ENCODE data around the gene ZNF202. TPM values are rescaled to one million over a fixed set of nuclear protein-coding genes. Genes with fewer than 3 reads are reported as not detected.

The ZNF202 gene
- total and polyA plus RNA-seq, 2 donors (not counting 1 experiment from before 2014, with no cell fraction given), result 4.5 to 9.7 TPM

- Histone ChIP-seq H2AFZ (ENCODE audit: low read length) (no peak overlapping the region), H3K9me3 (ENCODE audit: control insufficient read depth, insufficient read depth, low read depth, low read length) (no peaks in the 10 kb centered on the region), H3K27me3 (ENCODE audit: control insufficient read depth, insufficient read depth, low read length) (peaks cover 2% of the 10 kb centered on the region), H4K20me1 (ENCODE audit: control insufficient read depth, extremely low read depth, insufficient read depth, low read length) (no peaks in the 10 kb centered on the region), H3K9ac (ENCODE audit: insufficient read depth, low read length) (no peak overlapping the region), H3K4me3 (replicated peaks in 1 of 4; ENCODE audit: control extremely low read depth in 1 of 4, insufficient read depth in 1 of 4, low read depth in 3 of 4, low read length in 4 of 4) (no peak overlapping the region), H3K4me2 (ENCODE audit: extremely low read depth, insufficient read depth, low read length) (no peak overlapping the region), H3K27ac (ENCODE audit: insufficient read depth, low read length) (no peak overlapping the region), H3K79me2 (ENCODE audit: control insufficient read depth, insufficient read depth, low read length) (no peaks in the 10 kb centered on the region), H3K4me1 (ENCODE audit: control insufficient read depth, extremely low read depth, insufficient read depth, low read length) (no peaks in the 10 kb centered on the region), H3K36me3 (ENCODE audit: control insufficient read depth, insufficient read depth, low read length) (no peaks in the 10 kb centered on the region)
- TF ChIP-seq CTCF (conservative IDR thresholded peaks at IDR 0.05 in 1 of 2, IDR thresholded peaks at IDR 0.05 in 1 of 2; ENCODE audit: low read depth in 1 of 2, low read length in 2 of 2) (no peak), EZH2 (IDR thresholded peaks at IDR 0.05; ENCODE audit: low read length, missing control alignments) (no peak)
- DNase-seq (ENCODE audit: low read depth in 2 of 2), result no peak
Observed at GRCh38 chr11:123681030-123681429, 60.4 kb downstream of the ZNF202 start.

GRCh38 chr11:123678246-123678645, 63.2 kb downstream of the ZNF202 start:
- TF ChIP-seq CTCF (conservative IDR thresholded peaks at IDR 0.05 in 1 of 2, IDR thresholded peaks at IDR 0.05 in 1 of 2; ENCODE audit: low read depth in 1 of 2, low read length in 2 of 2) (no peak), EZH2 (IDR thresholded peaks at IDR 0.05; ENCODE audit: low read length, missing control alignments) (no peak)
- Histone ChIP-seq H3K27ac (ENCODE audit: insufficient read depth, low read length) (no peak overlapping the region), H3K36me3 (ENCODE audit: control insufficient read depth, insufficient read depth, low read length) (no peaks in the 10 kb centered on the region), H3K27me3 (ENCODE audit: control insufficient read depth, insufficient read depth, low read length) (peaks cover 2% of the 10 kb centered on the region), H3K9ac (ENCODE audit: insufficient read depth, low read length) (no peak overlapping the region), H3K9me3 (ENCODE audit: control insufficient read depth, insufficient read depth, low read depth, low read length) (no peaks in the 10 kb centered on the region), H3K79me2 (ENCODE audit: control insufficient read depth, insufficient read depth, low read length) (no peaks in the 10 kb centered on the region), H3K4me2 (ENCODE audit: extremely low read depth, insufficient read depth, low read length) (no peak overlapping the region), H4K20me1 (ENCODE audit: control insufficient read depth, extremely low read depth, insufficient read depth, low read length) (no peaks in the 10 kb centered on the region), H3K4me1 (ENCODE audit: control insufficient read depth, extremely low read depth, insufficient read depth, low read length) (no peaks in the 10 kb centered on the region), H3K4me3 (replicated peaks in 1 of 4; ENCODE audit: control extremely low read depth in 1 of 4, insufficient read depth in 1 of 4, low read depth in 3 of 4, low read length in 4 of 4) (no peak overlapping the region), H2AFZ (ENCODE audit: low read length) (no peak overlapping the region)
- no peak for DNase-seq (ENCODE audit: low read depth in 2 of 2)

- TF ChIP-seq EZH2 (IDR thresholded peaks at IDR 0.05; ENCODE audit: low read length, missing control alignments) (no peak), CTCF (conservative IDR thresholded peaks at IDR 0.05 in 1 of 2, IDR thresholded peaks at IDR 0.05 in 1 of 2; ENCODE audit: low read depth in 1 of 2, low read length in 2 of 2) (no peak)
- H3K36me3 ChIP-seq (ENCODE audit: control insufficient read depth, insufficient read depth, low read length), result no peaks in the 10 kb centered on the region
- no peak for DNase-seq (ENCODE audit: low read depth in 2 of 2)
- no peaks in the 10 kb centered on the region for H3K9me3 ChIP-seq (ENCODE audit: control insufficient read depth, insufficient read depth, low read depth, low read length)
- H3K9ac ChIP-seq (ENCODE audit: insufficient read depth, low read length), result no peak overlapping the region
- peaks cover 2% of the 10 kb centered on the region for H3K27me3 ChIP-seq (ENCODE audit: control insufficient read depth, insufficient read depth, low read length)
- no peak overlapping the region for H3K4me3 ChIP-seq (replicated peaks in 1 of 4; ENCODE audit: control extremely low read depth in 1 of 4, insufficient read depth in 1 of 4, low read depth in 3 of 4, low read length in 4 of 4)
- H3K79me2 ChIP-seq (ENCODE audit: control insufficient read depth, insufficient read depth, low read length), result no peaks in the 10 kb centered on the region
- H3K27ac ChIP-seq (ENCODE audit: insufficient read depth, low read length), result no peak overlapping the region
- no peak overlapping the region for H2AFZ ChIP-seq (ENCODE audit: low read length)
- no peaks in the 10 kb centered on the region for H3K4me1 ChIP-seq (ENCODE audit: control insufficient read depth, extremely low read depth, insufficient read depth, low read length)
- H3K4me2 ChIP-seq (ENCODE audit: extremely low read depth, insufficient read depth, low read length), result no peak overlapping the region
- H4K20me1 ChIP-seq (ENCODE audit: control insufficient read depth, extremely low read depth, insufficient read depth, low read length), result no peaks in the 10 kb centered on the region
Observed at GRCh38 chr11:123677510-123677909, 64.0 kb downstream of the ZNF202 start.
